GM21390 (cell line): Measurements from ENCODE around the gene IKBKG.
"Not testable (repeated sequence)": the region's sequence is repeated elsewhere in the genome, so short reads cannot be mapped to it uniquely, and the experiment has no call there.

Experiments used
- ATAC-seq: cut with Tn5 transposase; IDR thresholded peaks from one replicate; pipeline ENCODE4 v1.9.1; 2021; ENCODE audit not compliant: unreplicated experiment

The IKBKG gene

DNA sequence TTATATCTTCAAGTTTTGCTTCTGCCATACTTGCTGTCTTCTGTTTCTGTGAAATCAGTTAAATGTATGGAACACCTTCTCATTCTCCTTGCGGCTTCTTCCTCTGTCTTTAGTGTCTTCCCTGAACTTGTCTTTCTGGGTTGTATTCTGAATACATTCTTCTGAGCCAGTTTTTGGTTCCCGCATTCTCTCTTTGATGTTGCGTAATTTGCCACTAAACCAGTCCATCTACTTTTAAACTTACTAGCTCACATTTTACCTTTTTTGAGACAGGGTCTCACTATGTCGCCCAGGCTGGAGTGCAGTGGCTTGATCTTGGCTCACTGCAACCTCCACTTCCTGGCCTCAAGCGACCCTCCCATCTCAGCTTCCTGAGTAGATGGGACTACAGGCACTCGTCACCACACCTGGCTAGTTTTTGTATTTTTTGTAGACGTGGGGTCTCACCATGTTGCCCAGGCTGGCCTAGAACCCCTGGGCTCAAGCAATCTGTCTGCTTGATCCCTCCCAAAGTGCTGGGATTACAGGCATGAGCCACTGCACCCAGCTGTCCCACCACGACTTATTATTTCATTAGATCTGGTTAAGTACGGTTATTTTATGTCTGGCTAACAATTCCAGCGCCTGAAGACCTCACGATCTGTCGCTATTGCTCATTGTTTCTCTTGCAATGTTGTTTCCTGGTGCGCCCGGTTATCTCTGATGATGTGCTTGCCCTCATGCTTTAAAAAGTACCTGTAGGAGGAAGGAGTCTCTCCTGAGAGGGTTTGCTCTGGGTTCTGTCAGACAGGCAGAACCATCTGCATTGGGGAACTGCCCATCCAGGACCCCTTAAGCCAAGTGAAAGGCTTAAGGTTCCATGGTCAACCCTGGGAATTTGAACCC is 21.6 kb upstream of the IKBKG start:
- no peak for ATAC-seq

GRCh38 chrX:154526901-154527675 is 20.3 kb upstream of the IKBKG start:
- no peak for ATAC-seq

GRCh38 chrX:154529206-154529612 is 18.2 kb upstream of the IKBKG start:
- ATAC-seq = no peak

GRCh38 chrX:154530286-154530685 is 17.1 kb upstream of the IKBKG start:
- ATAC-seq = no peak

DNA sequence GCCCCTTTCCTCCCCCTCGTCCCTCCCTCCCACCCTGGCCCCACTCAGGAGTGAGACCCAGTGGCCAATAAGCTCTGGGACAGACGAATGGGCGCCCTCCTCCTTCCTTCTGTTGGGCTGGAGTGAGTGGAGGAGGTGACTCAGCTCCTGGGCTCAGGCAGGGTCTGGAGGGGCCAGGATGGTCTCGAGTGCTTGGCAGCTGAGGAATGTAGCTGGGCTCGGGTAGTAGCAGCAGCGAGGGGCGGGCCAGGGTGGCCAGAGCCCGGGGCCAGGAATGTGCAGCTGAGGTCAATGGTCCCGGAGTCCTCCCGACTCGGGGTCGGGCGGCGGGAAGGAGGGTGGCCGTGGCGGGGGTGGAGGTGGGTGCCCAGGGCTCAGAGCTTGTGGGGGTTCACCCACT is 15.8 kb upstream of the IKBKG start:
- ATAC-seq = no peak

DNA sequence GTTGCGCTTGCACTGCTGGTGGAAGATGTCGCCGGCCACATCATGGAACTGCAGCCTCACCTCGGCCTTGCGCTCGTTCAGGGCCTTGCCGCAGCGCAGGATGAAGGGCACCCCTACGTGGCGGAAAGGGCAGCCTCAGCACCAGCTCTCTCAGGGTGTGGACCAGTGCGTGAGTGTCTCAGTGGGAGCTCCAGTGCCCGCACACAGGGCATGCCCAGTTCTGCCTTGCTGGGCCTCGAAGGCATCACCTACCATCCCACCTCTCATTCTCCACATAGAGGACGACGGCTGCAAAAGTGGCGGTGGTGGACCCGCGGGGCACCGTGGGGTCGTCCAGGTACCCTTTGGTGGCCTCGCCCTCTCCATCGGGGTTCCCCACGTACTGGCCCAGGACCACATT is 14.7 kb upstream of the IKBKG start:
- ATAC-seq = no peak

- ATAC-seq = peak; percentile 76
Measured at GRCh38 chrX:154534526-154535322, 12.7 kb upstream of the IKBKG start.

DNA sequence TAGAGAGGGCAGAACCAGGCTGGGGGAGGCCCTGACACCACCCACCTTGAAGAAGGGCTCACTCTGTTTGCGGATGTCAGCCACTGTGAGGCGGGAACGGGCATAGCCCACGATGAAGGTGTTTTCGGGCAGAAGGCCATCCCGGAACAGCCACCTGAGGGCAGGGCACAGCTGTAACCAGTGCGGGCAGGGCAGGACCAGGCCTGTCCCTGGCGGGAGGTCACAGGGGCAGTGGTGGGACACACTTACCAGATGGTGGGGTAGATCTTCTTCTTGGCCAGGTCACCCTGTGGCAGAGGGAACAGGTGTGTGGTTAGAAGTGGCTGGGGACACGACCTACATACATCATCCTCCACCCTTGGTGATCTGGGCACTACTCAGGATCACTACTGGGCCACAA is 11.5 kb upstream of the IKBKG start:
- ATAC-seq = no peak

DNA sequence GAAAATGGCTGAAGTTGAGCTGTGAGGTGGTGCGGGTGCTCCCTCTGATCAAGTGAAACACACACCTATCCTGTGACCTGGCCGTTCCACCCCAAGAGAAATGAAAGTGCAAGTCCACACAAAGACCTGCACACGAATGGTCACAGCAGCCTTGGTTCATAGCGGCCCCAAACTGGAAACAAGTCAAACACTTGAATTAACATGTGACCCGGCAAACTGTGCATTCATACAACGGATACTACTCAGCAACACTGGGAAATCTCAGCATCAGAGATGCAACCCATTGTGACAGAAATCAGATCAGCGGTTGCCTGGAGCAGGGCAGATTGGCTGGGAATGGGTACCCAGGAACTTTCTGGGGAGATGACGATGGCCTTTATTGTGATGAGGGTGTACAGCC is 8.3 kb upstream of the IKBKG start:
- ATAC-seq = no peak

GRCh38 chrX:154540365-154540764 is 7.1 kb upstream of the IKBKG start:
- ATAC-seq = not testable (repeated sequence)

GRCh38 chrX:154540897-154541535 is 6.4 kb upstream of the IKBKG start:
- no peak for ATAC-seq

DNA sequence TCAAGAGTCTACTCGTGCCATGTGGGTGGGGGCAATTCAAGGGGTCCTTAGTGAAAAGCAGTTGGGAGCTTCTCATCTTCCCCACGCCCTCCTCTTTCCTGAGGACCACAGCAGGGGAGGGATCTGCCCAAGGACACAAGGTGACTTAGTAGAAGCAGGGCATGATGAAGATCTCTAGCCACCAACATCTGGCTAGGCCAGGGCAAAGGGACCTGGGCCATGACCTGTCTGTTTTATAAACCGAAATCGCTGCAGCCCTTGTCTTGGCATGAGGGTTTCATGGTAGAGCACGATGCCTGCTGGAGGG is 5.9 kb upstream of the IKBKG start:
- no peak for ATAC-seq

DNA sequence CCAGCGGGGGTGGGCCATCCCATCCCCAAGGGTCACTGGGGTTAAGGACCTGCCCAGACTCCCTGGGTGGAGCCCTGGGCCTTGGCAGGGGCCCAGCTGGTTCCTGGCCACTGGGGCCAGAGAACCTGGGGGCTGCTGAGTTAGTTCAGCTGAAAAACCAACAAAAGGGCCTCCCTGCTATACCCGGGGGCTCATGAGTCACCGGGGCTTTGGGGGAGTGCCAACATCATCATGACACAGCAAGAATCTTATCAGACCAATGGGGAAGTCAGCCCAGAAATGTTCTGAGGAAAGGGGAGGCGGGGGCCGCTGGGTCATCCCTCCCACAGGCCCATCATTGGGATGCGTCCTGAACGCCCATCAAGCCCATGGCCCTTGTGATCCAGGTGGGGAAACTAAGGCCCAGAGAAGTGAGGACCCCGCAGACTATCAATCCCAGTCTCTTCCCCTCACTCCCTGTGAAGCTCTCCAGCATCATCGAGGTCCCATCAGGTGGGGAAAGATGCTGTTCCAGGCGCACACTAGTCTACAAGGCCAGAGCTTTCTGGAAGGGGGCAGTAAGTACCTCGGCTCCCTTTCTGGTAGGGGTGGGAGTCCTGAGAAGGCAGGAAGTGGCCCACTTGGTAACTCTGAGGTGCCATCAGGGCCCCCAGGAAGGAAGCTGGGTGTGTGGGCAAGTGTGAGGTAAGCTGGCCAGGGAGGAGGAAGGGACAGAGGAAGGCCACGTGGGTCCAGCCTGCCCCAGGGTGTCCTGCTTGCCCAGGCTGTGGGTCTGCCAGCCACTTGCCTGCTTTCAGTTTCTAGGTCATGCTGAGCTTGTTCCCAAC is 5.3 kb upstream of the IKBKG start:
- ATAC-seq = no peak

DNA sequence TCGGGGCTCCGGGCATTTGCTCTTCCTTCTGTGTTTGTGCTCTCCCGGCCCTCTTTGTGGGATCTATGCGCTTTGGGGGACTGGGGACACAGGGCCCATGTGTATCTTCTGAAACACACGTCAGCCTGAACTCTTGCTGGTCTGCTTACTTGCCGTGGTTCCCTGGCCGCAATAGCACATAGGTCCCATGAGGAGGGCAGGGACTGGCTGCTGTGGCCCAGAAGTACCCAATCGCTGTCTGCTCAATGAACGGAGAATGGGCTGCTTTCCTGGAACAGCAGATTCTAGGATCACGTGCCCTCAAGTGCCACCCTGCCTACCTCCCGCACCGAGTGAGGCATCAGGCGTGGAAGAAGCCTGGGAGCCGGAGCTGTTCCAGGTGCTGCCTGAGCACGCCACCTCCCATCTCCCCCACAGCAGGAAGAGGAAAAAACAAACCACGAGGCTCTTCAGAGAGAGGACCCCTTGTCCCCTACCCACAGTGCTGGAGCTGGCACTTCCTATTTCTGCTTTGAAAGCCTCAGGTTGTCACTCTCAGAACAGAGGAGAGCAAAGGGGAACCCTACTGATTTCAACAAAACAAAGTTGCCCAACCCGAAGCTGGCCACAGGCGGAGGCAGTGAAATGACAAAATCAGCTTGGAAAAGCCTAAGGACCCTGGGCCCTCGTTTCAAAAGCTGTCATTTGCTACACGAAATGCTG is 4.5 kb upstream of the IKBKG start:
- no peak for ATAC-seq

DNA sequence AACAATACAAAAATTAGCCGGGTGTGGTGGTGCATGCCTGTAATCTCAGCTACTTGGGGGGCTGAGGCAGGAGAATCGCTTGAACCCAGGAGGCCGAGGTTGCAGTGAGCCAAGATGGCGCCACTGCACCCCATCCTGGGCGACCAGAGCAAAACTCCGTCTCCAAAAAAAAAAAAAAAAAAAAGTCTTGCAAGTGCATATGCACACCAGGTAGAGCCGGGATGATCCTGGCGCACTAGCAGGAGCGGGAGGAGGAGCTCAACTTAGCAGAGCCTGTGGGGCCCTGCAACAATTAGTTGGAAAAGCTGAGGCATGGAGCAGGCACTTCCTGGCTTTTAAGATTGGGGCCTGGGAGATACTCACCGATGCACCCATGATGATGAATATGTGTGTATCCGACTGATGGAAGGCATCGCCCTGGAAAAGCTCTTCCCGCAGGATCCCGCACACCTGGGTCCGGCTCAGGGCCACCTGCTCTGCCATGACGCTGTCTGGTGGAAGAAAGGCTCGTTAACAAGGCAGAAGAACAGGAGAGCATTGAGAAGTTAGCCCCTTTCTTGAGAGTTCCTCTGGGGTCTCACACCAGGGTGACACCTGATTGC is 1.6 kb upstream of the IKBKG start:
- ATAC-seq = no peak

DNA sequence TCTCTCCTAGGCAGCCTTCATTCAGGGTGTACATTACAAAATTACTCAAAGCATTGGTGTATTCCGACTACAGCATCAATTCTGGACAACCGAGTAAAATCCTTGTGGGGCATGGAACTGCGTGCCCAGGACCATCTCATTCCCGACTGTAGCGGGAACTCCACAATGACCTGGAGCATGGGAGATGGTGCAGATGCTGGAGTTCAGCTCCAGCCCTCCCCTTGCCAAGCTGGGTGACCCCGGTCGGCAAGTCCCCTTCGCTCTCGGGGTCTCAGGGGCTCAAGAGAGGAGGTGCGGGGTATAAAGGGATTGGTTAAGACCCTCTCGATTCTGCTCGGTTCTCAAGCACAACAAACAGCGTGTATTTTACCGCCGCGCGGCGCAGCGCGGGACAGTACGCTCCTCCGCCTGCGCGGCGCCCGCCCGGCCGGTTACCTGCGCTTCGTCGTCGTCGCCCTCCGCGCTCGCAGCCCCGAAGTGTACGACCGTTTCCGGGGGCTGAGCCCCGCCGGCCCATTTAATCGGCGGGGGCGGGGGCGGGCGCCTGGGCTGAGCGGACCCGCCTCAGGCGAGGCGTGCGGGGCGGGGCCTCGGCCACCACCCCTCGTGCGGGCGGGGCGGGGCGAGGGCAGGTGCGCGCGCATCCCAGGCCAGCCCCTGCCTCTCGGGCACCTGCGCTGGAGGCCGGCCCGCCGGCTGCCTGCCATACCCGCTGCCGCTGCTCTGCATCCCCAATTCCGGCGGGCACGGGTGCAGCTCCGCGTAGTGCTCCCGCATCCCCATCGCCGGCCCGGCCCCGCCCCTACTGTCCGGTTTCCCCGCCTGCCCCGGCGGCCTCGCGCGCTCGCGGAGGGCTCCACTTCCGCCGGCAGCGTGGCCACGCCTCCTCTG is 821 bp upstream of the IKBKG start, which contains the start of gene G6PD:
Gene G6PD, minus strand, starts transcription at position 493 of the 891 bp plus-strand sequence. CDS start 691 bp downstream, outside the sequence.
- peak; percentile 48 for ATAC-seq

DNA sequence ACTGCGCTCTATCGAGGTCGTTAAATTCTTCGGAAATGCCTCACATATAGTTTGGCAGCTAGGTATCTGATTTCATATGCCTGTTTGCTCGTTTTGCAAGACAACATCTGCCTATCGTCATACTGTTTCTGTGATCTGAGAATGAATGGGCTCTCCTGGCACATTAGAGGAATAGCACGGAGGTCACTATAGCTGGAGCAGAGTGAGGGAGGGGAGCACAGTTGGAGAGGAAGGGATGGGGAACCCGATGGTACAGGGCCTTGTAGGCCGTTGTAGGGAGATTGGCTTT is 552 bp downstream of the IKBKG start:
- no peak for ATAC-seq

GRCh38 chrX:154549766-154550165 is 2.3 kb downstream of the IKBKG start:
- no peak for ATAC-seq
